Measurements from ENCODE around the gene DMC1. TPM values are rescaled to one million over a fixed set of nuclear protein-coding genes. Genes with fewer than 3 reads are reported as not detected.

Gene DMC1
- total RNA-seq, 1 experiment from 2014 or later, result 3.2 TPM

GRCh38 chr22:38569181-38569971, 607 bp downstream of the DMC1 start:
- DNase-seq (ENCODE audit: extremely low read depth, low read depth), result no peak

DNA sequence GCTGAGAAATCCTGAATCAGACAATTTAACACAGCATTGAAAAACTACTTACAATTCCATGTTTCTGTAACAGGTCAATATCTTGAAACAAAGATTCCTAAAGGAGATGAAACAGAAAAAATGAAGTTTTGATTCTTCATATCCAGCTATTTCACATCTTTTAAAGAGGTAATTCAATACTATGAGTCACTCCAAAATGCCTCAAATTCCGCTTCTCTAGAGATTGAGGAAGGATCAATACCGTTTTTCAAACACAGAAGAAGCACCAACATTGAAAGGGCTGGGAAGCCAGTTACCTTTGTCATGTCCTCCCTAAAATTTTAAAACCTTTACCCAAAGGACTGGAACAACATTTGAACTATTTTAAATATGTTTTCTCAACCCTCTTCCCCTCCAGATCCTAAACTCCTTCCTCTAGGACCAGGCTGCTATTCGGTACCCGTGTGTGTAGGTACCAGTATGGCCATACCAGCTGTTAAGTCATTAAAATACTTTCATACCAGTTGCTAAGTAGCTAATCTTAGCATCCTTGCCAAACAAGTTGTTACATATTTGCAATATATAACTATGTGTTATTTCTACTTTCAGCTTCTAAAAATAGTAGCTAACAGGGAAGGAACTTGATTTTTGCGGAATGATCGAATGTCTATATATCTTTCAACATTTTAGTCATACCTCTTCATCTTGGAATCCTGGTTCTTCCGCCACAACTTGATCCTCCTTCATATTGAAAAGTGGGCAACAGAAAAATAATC, 2.3 kb downstream of the DMC1 start:
- no peak for DNase-seq (ENCODE audit: extremely low read depth, low read depth)

DNA sequence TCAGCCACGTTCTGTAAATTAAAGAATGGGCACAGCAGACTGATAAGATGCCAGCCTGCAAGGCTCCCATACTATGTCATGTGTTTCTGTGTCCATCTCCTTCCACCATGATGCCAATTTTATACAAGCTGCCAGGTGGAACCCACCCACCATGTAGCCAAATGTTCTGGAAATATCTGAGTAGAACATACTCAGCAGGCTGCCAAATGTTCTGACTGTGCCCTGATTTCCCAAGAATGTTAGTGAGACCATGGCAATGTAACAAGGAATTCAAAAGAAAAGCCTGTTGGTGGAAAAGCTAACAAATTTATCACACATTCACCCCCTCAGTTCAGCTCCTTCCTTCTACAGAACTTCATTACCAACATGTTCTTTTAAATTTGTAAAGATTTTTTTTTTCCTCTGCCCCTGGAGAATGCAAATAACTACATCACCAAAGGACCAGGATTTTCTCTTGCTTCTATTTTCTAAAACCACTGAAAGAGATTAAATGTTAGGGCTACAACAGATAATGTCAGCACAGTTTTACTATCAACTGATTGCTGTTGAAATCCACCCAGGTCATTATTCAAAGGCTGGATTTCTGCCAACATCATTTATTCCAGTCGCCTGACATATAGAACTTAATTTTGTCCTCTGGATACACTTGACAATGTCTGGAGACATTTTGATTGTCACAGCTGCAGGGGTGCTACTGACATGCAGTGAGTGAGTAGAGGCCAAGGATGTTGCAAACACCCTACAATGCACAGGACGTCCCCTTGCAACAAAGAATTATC, 3.1 kb downstream of the DMC1 start:
- no peak for DNase-seq (ENCODE audit: extremely low read depth, low read depth)

- DNase-seq (ENCODE audit: extremely low read depth, low read depth), result no peak
These were observed 4.5 kb downstream of the DMC1 start for GRCh38 chr22:38565441-38565840.

DNA sequence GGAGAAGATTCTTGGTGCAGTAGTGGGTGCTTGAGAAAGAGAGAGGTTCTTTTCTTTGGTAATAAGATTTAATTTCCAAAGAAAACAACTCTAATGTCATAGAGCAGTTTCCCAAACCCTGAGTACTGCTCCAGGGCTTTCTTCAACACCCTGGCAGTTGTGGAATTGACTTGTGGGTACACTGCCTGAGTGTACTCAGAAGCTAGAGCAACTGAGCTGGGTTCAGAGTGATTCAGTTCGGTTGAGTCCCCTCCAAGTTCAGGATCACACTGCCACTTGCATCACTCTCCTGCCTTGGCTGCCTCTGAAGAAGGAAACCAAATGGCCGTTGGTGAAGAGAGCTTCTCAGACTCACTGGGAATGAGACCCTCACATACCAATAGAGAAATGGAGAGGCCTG, 5.3 kb downstream of the DMC1 start:
- no peak for DNase-seq (ENCODE audit: extremely low read depth, low read depth)

DNA sequence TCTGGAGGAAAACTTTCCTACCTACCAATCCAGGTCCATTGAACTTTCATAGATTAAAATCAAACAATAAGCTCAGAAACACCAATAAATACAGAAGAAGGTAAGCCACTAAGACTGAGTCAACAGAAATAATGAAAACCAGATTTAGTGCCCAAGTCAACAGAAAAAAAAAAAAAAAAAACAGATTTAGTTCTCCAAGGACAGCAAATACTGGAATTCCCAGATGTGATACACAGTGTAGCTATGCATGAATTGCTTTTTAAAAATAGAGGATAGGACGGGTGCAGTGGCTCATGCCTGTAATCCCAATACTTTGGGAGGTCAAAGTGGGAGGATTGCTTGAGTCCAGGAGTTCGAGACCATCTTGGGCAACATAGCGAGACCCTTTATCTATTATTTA, 15.7 kb downstream of the DMC1 start:
- no peak for DNase-seq (ENCODE audit: extremely low read depth, low read depth)

DNA sequence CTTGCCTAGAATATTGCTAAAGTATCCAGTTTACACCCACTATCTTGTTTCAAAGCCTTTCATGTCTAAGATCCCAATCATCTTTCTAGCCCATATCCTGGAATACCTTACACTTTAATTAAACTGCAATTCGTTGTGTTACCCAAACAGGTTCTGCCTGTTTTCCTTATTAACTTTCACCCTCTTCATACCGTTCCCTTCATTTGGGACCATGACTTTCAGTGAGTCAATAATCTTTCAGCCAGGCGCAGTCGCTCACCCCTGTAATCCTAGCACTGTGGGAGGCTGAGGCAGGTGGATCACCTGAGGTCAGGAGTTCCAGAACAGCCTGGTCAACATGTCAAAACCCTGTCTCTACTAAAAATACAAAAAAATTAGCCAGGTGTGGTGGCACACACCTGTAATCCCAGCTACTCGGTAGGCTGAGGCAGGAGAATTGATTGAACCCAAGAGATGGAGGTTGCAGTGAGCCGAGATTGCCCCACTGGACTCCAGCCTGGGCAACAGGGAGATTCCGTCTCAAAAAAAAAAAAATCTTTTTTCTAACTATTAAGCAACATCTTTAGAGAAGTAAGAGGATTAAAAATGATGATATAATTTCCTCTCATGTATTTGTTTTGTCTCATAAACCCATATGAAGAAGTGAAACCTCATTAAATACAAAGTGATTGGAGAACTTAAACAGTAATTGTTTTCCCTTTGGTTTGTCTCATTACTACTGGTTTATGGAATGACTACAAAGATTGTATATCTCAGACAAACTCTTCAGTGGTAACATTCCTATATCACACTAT, 20.7 kb downstream of the DMC1 start:
- DNase-seq (ENCODE audit: extremely low read depth, low read depth), result no peak

GRCh38 chr22:38540701-38541100, 29.3 kb downstream of the DMC1 start:
- no peak for DNase-seq (ENCODE audit: extremely low read depth, low read depth)

DNA sequence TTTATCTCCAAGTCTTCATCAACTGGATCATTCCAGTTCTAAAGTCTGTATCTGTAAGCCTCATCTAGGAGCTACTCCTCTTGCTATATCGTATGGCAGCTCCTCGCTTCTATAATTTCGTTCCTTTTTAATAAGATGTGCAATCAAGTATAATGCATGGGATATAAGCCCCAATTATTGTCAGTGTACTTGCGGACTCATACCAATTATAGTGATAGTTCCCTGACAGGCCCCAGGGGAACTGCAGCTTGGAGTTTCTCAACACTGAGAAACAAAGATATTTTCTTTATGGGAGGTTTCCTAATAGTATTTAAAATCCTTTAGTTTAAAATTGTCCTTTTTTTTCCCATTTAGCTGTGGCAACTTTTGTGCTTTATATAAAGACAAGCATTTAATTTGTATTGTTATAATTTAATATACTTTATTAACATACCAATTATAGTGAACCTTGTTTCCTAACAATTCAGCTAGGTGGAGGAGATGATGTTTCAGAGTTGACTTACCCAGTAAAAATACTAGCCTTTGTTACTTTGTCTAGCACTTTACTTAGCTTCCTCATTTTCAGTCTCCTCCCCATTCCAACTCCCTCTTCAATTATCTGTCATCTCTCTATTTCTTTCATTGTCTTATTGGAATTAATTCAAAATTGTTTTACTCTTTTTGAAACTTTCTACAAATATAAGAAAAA, 38.6 kb downstream of the DMC1 start:
- DNase-seq (ENCODE audit: extremely low read depth, low read depth), result no peak

DNA sequence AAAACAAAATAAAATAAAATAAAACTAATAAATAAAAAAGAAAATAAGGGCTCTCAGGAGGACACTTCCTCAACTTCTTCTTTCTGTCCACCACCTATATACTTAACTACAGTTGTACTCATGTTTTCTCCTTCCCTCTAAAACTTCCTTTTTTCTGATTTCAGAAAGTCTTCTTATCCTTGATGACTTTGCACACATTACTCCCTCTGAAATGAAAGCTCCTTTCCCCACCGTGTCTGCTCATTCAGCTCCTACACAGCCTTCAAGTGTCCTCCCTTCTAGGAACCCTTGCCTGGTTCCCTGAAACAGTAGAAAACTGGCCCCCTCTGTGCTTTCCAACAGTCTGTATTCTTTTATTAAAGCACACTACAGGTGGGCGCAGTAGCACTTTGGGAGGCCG, 45.6 kb downstream of the DMC1 start:
- DNase-seq (ENCODE audit: extremely low read depth, low read depth), result no peak

- DNase-seq (ENCODE audit: extremely low read depth, low read depth), result no peak
These were observed 46.5 kb downstream of the DMC1 start for GRCh38 chr22:38523479-38523878.

- DNase-seq (ENCODE audit: extremely low read depth, low read depth), result no peak
These were observed 47.0 kb downstream of the DMC1 start for GRCh38 chr22:38523029-38523428.

GRCh38 chr22:38519453-38520250, 50.3 kb downstream of the DMC1 start:
- no peak for DNase-seq (ENCODE audit: extremely low read depth, low read depth)

DNA sequence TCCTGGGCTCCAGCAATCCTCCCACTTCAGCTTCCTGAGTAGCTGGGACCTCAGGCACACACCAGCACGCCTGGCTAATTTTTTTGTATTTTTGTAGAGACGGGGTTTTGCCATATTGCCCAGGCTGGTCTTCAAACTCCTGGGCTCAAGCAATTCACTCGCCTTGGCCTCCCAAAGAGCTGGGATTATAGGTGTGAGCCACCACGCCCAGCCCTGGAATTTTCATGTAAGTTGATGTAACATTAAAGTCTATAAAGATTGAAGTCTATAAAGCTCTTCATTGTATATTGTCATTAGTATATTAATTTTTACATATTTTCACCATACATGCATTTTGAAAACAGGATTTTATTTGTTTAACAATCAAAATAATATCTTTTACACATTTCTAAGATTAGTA, 51.4 kb downstream of the DMC1 start:
- DNase-seq (ENCODE audit: extremely low read depth, low read depth), result no peak

DNA sequence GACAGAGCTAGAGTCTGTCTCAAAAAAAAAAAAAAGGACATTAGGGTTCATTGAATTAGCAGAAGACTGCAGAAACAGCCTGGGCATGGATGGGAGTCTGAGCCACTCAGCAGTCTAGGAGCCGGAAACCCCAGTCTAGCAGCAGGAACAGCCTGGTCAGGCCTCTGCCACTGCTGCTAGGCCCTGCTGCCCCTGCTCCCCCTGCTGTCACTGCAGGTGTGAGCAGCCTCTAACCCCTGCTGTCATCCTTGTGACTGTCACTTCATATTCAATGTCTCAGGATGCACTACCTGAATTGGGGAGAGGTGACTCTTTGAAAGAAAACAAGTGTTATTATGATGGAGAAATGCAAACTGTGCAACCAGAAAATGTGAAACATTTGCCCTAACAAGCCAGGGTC, 56.9 kb downstream of the DMC1 start:
- DNase-seq (ENCODE audit: extremely low read depth, low read depth), result no peak

GRCh38 chr22:38510416-38510970, 59.5 kb downstream of the DMC1 start:
- DNase-seq (ENCODE audit: extremely low read depth, low read depth), result no peak

GRCh38 chr22:38506118-38506962, 63.6 kb downstream of the DMC1 start, which contains the start of gene DDX17:
TSS of gene DDX17 (minus strand) at chr22:38506311.
- peak; percentile 75 for DNase-seq (ENCODE audit: extremely low read depth, low read depth)
